Activated T-cell treated with anti-CD3 and anti-CD28 coated beads for 48 hours (primary cell): Measurements from ENCODE around the gene ARHGAP27.

ENCODE experiments used
- DNase-seq: peaks from one replicate; pipeline ENCODE4 v3.0.0-alpha.2; 2020; ENCODE audit warnings: low read depth

ARHGAP27 gene

GRCh38 chr17:45384047-45384788, 48.5 kb downstream of the ARHGAP27 start:
- DNase-seq: no peak

GRCh38 chr17:45383003-45383402, 49.7 kb downstream of the ARHGAP27 start:
- no peak for DNase-seq

DNA sequence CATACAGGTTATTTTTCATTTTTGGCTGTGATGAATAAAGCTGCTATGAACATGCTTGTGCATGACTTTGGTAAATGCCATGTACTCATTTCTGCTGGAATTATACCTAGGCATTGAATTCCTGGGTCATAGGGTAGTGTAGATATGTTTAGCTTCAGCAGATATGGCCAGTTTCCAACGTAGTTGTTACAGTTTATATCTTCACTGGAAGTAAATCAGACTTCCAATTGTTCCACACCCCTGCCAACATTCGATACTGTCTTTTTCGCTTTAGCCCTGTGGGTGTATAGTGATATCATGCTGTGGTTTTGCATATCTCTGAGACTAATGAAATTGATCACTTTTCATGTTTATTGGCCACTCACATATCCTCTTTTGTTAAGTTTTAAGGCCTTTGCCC, 50.4 kb downstream of the ARHGAP27 start:
- DNase-seq: no peak

- DNase-seq: no peak
Measured at GRCh38 chr17:45380991-45381390, 51.7 kb downstream of the ARHGAP27 start.

- DNase-seq: no peak
Measured at GRCh38 chr17:45380046-45380765, 52.5 kb downstream of the ARHGAP27 start.

DNA sequence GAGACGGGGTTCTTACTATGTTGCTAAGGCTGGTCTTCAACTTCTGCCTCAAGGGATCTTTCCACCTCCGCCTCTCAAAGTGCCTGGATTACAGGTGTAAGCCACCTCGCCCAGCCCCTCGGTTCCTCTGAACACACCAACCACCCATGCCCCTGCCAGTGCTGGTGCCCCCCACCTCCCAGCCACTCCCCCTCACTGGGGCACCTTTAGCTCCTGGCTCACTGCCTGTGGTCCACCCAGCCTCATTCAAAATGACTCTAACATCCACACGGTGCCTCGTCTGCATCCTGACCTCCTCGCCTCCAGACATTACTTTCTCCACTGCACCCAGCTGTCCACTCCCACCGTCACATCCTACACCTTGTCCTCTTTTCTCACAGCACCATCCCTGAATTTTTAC, 55.3 kb downstream of the ARHGAP27 start:
- DNase-seq: no peak

GRCh38 chr17:45376171-45377005, 56.3 kb downstream of the ARHGAP27 start:
- no peak for DNase-seq

- no peak for DNase-seq
Measured at GRCh38 chr17:45374501-45374900, 58.2 kb downstream of the ARHGAP27 start.

- no peak for DNase-seq
Measured at GRCh38 chr17:45372325-45372869, 60.3 kb downstream of the ARHGAP27 start.

- peak; percentile 59 for DNase-seq
Measured at GRCh38 chr17:45371414-45372324, 61.0 kb downstream of the ARHGAP27 start.

DNA sequence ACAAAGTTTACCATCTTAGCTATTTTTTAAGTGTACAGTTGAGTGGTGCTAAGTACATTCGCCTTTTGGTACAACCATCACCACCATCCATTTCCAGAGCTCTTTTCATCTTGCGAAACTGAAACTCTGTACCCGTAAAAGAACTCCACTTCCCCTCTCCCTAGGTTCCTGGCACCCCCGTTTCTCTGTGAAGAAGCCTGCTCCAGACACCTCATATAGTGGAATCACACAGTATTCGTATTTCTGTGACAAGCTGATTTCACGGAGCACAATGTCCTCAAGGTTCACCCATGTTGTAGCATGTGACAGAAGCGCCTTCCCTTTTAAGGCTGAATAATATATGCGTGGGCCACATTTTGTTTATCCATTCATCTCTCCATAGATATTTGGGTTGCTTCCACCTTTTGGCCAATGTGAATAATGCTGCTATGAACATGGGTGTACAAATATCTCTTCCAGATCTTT, 61.7 kb downstream of the ARHGAP27 start:
- no peak for DNase-seq

- DNase-seq: no peak
Measured at GRCh38 chr17:45369421-45369820, 63.2 kb downstream of the ARHGAP27 start.

DNA sequence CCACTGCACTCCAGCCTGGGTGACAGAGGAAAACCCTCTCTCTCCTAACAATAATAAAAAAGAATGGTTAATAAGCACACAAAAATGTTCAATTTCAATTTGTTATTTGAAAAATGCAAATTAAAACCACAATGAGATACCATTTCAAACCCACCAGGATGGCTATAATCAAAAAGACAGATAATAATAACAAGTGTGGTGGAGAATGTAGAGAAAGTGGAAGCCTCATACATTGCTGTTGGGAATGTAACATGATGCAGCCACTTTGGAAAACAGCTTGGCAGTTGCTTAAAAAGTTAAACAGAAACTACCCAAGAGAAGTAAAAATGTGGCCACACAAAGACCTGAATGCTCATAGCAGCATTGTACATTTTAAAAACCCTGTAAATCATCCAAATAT, 64.0 kb downstream of the ARHGAP27 start:
- DNase-seq: no peak

GRCh38 chr17:45367216-45367615, 65.5 kb downstream of the ARHGAP27 start:
- no peak for DNase-seq

DNA sequence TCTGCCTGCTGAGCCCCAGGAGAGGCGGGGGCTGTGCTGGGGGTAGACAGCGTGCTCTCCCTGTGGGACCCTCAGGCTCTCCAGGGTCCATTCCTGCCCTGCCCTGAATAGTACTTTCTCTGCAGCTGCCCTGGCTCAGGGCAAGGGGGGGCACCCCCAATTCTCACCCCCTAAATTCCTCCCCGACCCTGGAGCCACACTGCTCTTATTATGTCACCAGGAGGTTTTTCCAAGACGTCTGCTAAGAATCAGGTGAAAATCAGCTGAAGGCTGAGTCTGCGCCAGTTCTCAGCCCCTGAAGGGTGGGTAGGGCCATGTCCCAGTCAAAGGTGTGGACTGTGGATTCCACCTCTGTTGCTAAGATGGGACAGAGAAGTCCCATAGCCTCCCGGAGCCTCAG, 66.0 kb downstream of the ARHGAP27 start:
- no peak for DNase-seq

DNA sequence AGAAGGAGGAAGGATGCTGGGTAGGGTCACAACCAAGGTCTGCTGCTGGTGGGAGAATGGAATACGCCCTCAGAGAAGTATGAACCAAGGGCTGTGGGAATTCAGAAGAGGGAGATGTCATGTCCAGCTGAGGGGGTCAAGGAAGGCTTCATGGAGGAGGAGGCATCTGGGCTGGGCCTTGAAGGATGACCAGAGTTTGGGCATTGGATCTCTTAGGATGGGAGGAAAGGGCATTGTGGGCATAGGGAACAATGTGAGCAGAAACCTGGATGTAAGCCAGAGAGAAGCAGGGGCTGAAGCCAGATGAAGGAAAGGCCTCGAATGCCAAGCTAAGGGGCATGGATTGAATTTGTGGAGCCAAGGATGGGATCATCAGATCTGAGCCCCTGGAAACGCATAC, 66.6 kb downstream of the ARHGAP27 start:
- DNase-seq: no peak

- no peak for DNase-seq
Measured at GRCh38 chr17:45364531-45365390, 67.9 kb downstream of the ARHGAP27 start.

DNA sequence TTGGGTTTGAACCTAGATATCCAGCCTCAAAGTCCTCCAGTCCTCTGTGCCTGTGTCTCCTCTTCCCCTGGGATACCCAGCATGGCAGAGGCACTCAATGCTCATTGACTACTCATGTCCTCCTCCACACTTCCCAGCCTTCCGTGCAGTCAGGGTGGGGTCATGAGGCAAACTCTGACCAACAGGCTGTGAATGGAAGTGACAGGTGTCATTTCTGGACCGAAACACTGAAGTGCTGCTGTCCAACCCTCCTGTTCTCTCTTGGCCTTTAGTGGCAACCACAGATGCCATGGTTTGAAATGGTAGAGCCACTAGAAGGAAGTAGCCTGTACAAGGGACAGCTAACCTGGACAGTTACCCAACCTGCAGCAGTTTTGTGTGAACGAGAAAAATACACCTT, 69.2 kb downstream of the ARHGAP27 start:
- no peak for DNase-seq

- no peak for DNase-seq
Measured at GRCh38 chr17:45361976-45362375, 70.7 kb downstream of the ARHGAP27 start.

DNA sequence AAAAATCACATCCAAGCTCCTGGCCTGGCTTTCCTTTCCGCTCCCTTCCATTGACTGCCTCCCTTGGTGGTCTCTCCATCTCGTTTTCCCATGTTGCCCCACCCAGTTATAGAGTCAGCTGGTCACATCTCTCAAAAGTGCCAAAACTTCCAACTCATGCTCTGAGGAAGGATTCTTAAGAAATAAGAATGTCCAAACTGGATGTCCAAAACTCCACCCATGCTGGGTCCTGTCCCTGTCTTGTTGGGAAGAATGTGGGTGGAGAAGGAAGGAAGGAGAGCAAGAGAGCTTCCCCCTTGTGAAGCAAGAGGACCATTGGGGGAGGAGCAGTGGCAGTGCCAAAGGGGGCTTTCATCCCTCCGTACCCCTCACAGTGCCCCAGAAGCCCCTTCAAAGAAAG, 71.2 kb downstream of the ARHGAP27 start:
- no peak for DNase-seq
